AG08395 (cell line): Measurements from ENCODE around the gene MLYCD.

Source experiments
- DNase-seq: peaks from one replicate; pipeline ENCODE4 v3.0.0; 2012; ENCODE audit warnings: mixed read lengths, low spot score

The MLYCD gene

DNA sequence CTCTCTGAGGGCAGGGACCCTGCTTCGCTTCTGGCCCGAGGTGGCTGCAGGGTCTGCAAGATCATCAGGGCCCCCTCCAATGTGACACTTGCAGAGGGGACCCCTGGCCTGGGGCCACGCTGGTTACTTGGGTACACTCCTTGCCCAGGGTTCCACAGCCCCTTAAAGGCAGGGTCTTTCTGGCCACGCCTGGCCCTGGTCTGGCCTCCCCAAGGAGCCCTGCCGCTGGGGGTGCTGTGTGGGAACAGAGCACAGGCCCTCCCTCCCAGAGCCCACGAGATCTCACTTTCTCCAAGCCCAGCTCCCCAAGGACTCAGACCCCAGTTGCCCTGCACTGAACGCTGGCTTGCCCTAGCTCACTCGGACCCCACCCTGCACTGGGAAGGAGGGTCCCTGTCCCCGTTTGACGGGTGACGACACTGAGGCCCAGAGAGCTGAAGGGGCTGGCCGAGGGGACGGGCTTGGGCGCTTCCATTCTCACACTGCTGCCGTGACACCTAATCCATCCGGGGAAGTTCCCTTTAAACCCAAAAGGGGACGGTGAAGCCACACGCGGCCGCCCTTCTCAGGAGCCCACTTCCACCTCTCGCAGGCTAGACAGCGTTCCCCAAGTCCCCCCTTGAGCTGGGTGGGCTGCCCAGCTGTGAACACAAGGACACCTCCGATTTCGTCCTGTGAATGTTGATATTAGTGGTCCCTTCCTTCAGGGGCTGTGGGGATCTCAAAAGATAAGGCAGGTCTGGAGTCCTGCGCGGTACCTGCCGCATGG is 27.2 kb downstream of the MLYCD start:
- DNase-seq = no peak

DNA sequence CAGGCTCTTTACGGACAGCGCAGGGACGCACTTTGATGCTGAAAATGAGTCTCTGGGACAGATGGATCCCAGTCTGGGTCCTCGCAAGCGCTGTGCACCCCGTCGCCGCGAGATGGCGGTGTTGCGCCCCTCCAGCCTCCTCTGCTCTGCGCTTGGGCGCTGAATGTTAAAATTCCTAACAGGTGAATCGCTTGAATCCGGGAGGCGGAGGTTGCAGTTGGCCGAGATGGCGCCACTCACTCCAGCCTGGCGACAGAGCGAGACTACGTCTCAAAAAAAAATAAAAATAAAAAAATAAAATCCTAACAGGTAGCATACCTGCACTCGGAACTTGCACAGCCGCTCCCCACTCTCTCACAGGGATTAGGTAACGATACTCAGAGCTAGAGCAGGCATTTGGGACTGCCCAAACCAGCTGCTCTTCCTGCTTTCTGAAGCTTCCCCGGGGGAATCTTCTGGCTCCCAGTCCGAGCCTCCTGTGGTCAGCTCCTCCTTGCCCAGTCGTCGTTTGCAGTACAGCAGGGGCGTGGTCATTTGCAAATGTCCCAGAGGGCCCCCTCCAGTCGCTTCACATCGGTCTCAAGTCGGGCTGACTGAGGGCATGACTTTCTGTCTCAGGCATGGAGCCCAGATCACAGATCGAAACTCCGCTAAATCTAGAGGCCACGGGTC is 27.9 kb downstream of the MLYCD start:
- peak; percentile 92 for DNase-seq

DNA sequence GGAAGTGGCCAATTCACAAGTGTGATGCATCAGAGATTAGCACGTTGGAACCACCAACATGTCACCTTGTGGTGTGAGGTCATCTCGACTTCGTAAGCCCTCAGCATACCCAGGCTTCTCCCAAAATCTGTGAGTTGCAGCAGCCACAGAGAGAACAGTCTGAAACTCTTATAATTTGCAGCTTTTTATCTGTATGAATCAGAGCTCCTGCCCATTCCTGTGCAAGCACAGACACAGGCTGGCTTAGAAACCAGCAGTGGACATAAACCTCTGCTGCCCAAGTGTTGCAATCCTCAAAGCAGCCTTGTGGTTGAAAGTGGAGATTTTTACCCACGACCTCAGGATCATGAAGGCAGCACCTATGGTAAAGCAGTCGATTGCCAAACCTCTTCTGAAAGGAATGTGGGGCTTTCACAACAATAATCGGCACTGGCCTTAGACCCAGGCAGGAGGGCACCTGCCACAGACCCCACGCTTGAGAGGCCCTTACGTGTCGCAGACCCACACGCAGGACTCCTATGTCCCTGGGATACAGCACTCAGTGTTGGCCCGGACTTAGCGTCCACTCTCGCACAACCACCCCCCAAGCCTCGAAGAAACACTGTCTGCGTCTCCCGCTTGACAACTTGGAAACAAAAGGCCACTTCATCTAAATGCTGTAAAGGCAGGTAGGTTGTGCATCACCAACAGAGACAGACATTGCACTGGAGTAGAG is 29.6 kb downstream of the MLYCD start:
- DNase-seq = peak; percentile 90

DNA sequence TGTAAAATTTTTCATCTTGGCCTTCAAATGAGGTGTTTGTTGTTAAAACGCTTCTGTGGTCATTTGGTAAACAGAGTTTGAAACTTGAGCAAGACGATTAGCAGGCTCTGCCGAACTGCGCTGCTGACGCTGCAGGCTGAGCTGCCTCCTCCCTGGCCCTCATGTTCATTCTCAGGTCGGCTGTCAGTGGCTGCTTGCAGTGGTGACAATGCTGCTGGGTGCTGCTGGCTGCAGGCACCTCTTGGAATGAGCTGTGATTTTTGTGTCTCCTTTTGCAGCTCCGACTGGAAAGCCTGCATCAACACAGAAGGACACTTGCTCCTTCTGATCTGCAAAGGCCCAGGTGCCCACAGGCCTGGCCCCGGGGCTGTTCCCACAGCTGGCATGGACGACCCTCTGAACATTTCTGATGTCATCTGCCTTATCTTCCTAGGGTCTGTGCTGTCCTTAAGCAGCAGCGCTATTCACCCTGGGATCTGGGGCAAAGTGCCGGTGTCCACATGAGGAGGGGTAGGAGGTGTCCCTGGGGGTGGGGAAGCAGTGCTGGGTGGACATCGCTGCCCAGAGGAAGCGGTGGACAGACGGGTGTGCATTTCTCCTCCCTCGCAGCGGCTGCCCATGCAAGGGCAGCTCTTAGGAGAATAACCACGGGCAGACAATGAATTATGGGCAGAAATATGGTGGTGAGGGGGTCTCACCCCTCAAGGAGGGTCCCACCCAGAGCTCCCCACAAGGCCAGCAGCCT is 31.1 kb downstream of the MLYCD start:
- no peak for DNase-seq

DNA sequence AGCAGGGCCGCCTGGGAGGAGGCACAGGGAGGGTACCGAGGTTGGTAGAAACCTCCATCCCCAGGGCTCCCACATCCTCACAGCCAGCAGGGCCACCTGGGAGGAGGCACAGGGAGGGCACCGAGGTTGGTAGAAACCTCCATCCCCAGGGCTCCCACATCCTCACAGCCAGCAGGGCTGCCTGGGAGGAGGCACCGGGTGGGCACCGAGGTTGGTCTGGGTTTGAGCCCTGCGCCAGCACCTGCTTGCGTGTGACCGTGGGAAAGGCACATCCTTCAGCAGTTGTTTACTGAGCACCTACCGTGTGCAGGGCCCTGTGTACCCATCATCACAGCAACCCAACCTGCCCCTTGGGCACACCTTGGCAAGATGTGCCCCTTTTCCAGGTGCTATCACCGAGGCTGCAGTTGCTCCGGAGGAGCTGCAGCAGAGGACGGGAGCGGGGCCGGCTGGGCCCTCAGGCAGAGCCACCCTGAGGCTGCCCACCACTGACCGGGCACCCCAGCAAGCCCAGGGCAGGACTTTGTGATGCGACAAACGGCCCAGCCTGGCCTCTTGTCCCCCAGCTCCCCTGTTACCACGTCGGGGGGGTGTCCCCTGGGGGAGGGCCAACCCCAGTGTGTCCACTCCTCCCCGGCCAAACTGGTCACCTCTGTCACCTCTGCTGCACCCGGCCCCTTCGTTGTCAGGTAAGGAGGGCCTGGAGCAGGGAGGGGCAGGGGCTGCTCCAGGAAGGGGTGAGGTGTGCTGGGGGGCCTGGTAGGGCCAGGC is 32.0 kb downstream of the MLYCD start:
- DNase-seq = no peak

DNA sequence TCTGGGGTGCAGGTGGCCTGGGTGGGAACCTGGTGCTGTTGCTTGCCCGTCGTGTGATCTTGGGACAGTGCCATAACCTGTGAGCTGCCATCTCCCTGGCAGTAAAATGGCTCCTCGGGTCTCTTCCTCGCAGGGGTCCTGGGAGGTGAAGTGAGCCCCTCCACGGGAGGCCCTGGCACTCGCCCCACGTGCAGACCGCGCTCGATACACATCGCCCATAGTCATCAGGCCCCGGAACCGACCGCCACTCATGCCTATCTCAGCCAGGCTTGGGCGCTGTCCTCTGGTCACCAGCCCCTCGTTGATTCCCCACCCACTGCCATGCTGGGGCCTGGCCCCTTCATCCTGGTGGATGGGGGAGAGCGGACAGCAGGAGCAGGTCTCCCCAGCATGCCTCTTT is 32.6 kb downstream of the MLYCD start:
- no peak for DNase-seq

DNA sequence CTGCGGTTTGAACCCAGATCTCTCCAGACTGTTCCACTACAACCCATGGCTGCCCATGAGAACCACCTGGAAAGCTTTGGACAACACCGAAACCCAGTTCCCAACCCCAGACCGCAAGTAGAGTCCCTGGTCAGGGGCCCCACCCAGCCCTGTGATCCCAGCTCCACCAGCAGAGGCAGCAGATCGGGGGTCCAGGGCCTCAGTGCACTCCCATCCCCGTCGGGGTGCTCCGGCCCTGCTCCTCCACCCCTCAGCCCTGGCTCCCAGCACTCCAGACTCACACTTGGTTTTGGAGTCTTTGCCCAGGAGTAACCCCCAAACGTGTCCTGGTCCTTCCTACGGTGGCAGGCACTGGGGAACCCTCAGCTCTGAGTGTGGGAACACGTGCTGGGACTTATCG is 33.4 kb downstream of the MLYCD start:
- no peak for DNase-seq

DNA sequence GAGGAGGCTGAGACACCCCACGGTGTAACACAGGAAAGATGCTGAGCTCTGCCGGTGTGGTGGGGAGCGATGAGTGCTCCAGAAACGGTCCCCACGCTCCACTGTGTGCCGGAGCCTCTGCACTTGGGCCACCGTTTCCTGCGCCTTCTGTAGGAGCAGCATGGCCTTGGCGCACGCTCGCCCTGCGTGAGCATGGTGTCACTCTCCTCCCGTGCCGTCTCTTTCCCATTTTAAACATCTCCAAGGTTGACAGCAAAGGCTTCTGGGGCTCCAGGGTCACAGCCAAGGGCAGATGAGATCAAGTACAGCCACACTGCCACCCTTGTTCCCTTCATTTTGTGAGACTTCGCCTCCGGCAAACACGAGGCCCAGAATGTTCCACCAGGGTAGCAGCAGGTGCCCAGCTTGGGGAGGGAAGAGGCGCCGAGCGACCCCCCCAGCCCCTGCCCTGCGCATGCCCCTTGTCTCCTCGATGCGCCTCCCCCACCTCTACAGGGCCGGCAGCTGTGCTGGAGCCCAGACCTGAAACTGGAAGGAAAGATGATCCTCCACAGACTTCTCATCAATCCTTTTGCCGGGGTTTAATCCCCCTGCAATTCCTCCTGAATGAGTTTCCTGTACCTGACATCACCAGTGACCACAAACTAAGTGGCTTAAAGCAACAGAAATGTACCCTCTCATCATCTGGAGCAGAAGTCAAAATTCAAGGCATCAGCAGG is 34.2 kb downstream of the MLYCD start:
- no peak for DNase-seq

DNA sequence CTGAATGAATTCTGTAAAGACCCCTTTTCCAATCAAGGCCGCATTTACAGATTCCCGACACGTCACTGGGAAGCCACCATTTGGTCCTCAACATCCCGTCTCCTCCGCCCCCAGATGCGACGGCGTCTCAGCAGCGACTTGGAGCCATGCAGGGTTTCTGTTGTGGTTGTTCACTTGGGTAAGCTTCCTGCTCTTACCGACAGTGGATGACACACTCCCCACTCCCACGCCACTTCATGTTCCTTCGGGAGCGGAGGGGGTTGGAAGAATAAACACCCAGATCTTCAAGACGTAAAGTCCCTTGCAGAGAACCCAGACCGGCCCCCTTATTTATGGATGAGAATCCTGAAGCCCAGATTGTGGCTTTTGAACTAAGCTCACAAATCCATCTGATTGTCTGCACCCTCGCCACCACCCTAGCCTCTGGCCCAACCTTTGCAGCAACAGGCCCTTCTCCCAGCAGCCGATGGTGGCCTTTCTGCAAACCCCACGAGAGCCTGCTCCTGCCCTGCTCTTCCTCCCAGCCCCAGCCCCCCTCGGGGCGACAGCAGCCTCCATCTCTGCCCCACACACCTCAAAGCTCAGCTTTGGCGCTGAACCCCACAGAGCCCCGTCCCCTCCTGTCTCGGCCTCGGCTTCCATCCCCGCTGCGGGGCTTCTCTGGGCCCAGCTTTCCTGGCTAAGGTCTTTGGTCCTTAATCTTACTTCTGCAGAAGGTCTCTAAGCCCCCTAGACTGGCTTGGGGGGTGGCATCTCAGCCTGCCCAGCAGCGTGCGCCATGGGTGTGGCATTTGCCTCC is 35.2 kb downstream of the MLYCD start:
- peak; percentile 26 for DNase-seq

DNA sequence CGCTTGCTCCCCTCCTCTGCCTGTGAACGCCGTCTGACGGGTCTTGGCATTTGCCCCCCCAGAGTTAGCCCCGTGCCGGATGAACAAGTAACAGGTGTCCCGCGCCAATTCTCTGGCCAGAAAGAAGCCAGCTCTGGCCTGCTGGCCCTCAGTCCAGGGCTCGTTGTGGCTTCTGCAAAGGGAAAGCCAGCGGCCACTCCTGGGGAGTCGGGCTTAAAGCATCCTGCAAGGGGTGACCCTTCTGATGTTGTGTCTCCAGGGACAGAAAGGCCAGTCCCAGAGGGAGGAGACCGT is 35.7 kb downstream of the MLYCD start:
- DNase-seq = no peak

DNA sequence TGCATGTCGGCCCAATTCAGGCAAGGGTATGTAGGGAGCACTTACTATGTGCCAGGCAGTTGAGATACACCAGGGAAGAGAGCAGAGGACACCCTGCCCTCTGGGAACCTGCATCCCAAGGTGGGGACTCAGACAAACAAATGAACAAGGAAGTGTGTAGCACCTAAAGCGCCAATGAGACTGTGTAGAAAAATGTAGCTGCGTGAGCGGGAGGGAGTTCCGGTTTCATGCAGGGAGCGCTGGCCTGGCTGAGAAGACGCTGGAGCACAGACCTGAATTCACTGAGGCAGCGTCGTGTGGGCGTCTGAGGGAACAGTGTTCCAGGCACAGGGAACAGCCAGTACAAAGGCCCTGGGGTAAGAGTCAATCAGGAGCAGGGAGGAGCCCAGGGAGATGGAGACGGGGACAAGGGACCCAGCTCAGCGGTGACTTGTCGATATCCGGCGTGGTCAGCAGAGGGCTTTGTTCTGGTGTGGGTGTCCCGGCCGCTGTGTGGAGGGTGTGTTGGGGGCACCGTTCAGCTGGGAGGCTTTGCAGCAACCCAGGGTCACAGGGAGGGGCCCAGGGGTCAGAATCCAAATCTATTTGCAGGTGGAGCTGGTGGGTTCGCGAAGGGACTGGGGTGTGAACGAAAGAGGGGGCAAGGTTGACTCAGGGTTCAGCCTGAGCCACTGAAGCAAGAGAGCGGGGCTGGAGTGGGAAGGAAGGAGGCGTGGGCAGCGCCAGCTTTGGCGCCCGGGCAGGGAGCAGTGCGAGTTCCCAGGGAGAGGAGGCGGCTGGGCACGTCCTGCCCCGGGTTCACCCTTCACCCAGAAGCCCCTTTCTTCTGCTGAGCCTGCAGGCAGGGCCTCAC is 36.3 kb downstream of the MLYCD start:
- no peak for DNase-seq

DNA sequence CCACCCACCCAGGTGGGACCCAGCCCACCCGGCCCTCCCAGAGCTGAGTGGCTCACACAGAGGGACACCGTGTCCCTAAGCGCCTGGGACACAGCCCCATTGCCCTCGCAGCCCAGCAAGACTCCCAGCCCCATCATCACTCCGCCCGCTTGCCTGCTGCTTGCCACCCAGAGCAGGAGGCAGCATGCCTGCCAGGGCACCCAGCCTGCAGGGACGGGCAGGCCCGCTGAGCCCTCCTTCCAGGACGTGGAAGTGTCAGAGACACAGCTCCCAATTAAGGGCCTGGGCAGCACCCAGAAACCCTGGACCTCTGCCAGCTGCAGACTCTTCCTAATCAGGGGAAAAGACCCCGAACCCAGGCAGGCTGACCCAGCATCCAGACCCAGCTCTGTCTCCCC is 36.9 kb downstream of the MLYCD start:
- no peak for DNase-seq

DNA sequence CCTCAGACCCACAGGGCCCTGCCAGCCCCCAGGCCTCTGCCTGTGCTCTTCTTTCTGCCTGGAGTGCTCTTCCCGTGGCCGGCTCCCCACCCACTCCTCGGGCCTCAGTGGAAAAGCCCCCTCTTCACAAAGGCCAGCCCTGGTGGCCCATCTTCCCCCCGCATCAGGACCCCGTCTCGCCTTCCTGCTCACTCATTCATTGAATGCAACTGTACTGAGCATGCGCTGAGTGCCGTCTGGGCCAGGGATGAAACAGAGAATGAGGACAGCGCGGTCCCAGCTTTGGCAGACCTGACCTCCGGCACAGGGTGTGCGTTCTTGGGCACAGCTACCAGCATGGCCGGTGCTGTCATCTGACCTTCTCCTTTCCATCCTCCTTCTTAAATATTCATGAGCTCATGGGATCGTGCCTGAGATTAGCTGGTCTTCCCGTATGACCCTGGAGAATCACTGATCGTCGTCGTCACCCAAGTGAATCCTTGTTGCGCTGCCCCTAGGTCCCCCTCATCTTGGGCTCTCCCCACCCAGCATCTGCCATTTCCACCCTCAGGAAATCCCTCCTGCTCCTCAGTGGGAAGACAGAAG is 37.8 kb downstream of the MLYCD start:
- no peak for DNase-seq

DNA sequence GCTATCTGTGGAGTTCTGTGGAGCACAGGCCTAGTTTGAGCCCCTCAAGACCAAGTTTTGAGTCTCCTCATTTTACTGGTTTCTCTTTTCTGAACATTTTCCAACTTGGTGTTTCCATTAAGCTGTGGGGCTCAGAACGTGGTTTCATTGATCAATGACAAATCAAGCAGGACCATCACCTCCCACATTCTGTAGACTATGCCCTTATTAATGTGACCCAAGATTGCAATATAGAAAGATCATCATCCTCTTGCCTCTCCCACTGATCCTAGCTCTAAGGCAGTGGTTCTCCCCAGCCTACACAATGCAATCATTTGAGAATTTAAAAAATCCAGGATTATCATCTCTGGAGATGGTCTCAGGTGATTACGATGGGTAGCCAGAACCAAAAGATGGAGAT is 38.4 kb downstream of the MLYCD start:
- DNase-seq = no peak

DNA sequence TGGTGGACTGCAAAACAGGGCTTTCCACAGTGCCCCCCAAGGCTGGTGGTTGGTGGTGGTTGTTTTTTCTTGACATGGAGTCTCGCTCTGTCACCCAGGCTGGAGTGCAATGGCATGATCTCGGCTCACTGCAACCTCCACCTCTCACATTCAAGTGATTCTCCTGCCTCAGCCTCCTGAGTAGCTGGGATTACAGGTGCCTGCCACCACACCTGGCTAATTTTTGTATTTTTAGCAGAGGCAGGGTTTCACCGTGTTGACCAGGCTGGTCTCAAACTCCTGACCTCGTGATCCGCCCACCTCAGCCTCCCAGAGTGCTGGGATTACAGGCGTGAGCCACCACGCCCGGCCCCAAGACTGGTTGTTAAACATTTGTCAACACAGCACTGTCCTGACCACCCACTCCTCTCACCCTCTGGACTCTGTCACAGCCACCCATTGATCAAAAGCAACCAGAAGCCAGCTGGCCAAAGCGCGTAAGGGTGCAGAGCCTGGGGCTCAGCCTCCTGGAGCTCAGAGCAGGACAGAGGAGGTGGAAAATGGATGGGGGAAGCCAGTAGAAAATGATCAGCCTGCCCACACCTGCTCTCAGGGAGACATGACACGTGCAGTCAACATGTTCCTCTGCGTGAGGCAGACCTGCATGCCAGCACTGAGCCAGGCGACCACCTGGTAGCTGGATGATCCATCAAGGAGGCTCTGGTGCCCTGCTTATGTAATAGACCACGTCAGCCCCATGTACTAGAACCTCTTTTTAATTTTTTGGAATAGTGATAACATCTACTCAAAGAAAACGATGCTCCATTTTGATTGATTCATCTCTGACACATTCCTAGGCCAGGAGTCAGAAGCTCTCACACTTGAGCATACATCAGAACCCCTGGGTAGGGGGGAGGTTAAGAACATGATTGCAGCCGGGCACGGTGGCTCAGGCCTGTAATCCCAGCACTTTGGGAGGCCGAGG is 39.3 kb downstream of the MLYCD start:
- DNase-seq = no peak

DNA sequence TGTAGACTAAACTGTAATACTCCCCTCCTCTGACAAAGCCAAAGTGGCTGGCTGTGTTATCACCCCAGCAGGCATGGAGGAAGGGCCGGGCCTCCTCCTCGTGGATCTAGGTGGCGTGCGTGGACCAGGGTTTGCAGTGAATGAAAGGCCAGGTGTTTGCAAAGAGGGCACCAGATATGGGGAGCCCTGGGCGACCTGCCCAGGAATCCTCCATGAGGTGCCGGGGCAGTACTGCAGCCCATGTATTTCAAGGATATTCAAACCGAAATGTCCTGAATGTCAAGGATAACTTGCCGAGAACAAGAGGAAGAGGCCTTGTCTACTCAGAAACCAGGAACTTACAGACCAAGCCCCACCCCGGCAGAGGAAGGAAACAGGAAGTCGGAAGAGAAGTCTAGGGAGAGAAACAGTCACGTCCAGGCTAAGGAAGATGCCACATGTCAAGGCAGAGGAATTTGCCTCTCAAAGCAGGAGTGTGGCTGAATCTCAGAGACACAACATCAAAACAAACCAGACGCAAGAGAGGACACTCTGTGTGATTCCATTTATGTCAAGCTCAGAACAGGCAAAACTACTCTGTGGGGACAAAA is 40.4 kb downstream of the MLYCD start:
- DNase-seq = no peak

DNA sequence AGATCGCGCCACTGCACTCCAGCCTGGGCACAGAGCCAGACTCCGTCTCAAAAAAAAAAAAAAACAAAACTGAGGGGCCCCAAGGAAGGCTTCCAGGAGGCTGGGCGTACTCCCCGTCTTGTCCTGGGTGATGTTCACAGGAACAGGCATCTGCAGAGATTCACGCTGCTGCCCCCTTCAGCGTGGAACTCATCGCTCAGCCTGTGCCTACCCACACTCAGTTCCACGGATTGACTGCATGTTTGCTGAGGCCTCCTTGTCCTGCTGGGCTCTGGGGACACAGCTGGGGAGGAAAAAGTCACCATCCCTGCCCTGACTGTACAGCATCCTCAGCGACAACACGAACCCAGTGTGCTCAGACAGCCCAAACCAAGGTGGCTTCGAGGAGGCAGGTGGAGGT is 41.2 kb downstream of the MLYCD start:
- no peak for DNase-seq
